ENCODE data around the gene BLVRB.
"Not testable (repeated sequence)": the region's sequence is repeated elsewhere in the genome, so short reads cannot be mapped to it uniquely, and the experiment has no call there.

Gene BLVRB

DNA sequence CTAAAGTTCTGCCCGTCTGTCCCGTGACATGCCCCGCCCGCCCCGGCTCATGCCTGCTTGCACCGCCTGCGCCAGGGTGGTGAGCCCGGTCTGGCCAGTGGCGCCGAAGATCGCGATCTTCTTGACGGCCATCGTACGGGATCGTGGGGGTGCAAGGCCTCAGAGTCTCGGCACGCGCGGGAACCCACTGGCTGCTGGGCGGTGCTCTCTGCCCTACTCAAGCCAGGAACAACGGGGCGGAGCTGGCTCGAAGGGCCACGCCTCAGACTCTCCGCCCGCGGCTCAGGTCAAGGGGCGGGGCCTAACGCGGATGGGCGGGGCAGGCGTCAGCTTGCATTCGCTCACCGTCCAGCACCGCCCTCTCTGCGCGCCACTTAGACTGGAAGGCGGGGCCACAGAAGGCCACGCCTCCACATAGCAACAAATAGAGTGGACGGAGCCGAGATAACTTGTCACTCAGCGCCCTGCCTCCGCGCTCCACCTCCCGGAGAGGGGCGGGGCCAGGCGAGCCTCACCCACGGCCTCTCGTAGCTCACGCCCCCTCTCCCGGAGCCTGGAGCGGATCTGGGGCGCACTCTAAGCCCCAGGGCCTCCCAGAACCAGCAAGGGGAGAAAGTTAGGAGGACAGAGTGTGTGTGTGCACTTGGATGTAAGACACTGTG is at the start of gene BLVRB:
BLVRB (minus strand) TSS at position 189 of the 662 bp plus-strand sequence; CDS start at position 132, 57 bp downstream.
- DNase-seq (ENCODE audit: low read depth), result peak; percentile 99

- no peak for DNase-seq (ENCODE audit: low read depth)
These were observed 48.3 kb upstream of the BLVRB start for GRCh38 chr19:40513741-40514315.

DNA sequence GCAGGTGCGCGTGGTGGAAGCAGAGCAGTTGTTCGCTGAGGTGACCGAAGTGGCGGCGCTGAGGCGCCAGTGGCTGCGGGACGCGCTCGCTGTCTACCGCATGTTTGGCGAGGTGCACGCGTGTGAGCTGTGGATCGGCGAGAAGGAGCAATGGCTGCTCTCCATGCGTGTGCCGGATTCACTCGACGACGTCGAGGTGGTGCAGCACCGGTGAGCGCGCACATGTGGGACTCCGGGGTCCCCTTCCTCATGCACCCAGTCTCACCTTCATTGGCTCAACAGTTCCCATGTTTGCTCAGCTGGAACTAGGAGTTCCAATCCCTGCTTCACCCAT is 47.8 kb upstream of the BLVRB start:
- no peak for DNase-seq (ENCODE audit: low read depth)

DNA sequence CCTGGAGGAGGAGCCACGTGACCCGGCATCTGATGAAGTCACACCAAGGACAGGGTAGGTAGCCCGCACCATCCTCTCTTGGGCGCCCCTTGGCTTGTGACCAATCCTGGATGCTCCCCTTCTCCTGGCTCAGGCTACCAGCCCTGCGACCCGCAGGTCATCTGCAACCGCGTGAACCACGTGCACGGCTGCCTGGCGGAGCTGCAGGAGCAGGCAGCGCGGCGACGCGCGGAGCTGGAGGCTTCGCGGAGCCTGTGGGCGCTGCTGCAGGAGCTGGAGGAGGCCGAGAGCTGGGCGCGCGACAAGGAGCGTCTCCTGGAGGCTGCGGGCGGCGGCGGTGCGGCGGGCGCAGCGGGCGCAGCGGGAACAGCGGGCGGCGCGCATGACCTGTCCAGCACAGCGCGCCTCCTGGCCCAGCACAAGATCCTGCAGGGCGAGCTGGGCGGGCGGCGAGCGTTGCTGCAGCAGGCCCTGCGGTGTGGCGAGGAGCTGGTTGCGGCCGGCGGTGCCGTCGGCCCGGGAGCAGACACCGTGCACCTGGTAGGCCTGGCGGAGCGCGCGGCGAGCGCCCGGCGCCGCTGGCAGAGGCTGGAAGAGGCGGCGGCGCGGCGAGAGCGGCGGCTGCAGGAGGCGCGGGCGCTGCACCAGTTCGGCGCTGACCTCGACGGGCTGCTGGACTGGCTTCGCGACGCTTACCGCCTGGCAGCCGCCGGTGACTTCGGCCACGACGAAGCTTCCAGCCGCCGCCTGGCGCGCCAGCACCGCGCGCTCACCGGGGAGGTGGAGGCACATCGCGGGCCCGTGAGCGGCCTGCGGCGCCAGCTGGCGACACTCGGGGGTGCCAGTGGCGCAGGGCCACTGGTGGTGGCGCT is 47.2 kb upstream of the BLVRB start:
- no peak for DNase-seq (ENCODE audit: low read depth)

DNA sequence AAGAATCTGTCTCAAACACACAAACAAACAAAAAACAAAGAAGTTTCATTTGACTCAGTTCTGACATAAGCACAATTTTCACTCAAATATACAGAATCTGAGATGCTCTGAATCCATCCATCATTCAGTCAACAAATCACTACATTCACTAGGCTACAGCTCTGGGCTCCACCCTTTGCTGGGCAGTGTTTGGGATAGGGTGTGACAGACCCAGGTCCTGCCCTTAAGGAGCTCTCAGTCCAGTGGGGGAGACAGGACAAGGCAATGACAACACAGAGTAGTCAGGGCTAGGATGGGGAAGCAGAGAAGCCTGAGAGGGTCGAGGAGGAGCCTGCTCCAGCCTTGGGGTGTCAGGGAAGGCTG is 46.5 kb upstream of the BLVRB start:
- no peak for DNase-seq (ENCODE audit: low read depth)

- DNase-seq (ENCODE audit: low read depth), result no peak
These were observed 45.9 kb upstream of the BLVRB start for GRCh38 chr19:40511487-40511886.

DNA sequence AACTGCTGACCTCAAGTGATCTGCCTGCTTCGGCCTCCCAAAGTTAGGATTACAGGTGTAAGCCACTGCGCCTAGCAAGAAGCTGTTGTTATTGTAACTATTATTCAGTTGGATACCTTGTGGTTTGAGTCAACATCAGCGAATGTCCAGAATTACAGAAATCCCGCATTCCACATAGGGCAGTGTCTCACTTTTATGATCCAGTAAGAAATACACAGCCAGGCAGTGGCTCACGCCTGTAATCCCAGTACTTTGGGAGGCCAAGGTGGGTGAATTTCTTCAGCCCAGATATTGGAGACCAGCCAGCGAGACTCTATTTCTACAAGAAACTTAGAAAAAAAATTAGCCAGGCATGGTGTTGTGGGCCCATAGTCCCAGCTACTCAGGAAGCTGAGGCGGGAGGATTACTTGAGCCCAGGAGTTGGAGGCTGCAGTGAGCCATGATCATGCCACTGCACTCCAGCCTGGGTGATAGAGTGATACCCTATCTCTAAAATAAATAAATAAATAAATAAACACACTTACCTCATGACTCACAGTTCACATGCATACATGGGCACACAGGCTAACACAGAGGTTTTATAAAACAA is 45.1 kb upstream of the BLVRB start:
- no peak for DNase-seq (ENCODE audit: low read depth)

- no peak for DNase-seq (ENCODE audit: low read depth)
These were observed 43.3 kb upstream of the BLVRB start for GRCh38 chr19:40508739-40509260.

- no peak for DNase-seq (ENCODE audit: low read depth)
These were observed 42.3 kb upstream of the BLVRB start for GRCh38 chr19:40507892-40508291.

DNA sequence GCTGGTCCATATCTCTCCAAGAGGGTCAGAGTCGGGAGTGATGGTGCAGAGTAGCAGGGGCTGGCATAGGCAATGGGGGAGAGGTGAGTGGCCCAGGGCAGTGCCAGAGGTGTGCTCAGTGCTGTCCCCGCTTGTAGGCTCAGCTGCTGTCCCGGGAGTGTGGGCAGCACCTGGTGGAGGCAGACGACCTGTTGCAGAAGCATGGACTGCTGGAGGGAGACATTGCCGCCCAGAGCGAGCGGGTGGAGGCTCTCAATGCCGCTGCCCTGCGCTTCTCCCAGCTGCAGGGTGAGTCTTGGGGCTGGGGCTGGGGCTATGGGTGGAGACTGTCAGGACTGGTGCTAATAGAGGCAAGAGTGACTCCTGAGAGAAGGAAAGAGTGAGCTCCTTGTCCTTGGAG is 40.6 kb upstream of the BLVRB start:
- DNase-seq (ENCODE audit: low read depth), result no peak

DNA sequence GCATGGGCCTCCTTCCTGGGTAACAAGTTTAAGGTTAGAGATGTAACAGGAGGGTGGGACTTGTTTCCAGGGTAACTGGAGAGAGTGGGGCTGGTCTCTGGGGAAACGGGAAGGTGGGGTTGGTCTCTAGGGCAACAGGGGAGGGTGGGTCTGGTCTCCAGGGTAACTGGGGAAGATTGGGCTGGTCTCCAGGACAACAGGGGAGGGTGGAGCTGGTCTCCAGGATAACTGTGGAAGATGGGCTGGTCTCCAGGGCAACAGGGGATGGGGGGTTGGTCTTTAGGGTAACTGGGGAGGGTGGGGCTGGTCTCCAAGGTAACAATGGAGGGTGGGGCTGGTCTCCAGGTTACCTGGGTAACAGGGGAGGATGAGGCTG is 37.8 kb upstream of the BLVRB start:
- no peak for DNase-seq (ENCODE audit: low read depth)

- no peak for DNase-seq (ENCODE audit: low read depth)
These were observed 37.2 kb upstream of the BLVRB start for GRCh38 chr19:40502647-40503319.

GRCh38 chr19:40502081-40502480 is 36.5 kb upstream of the BLVRB start:
- no peak for DNase-seq (ENCODE audit: low read depth)

- DNase-seq (ENCODE audit: low read depth), result no peak
These were observed 36.1 kb upstream of the BLVRB start for GRCh38 chr19:40501599-40501998.

GRCh38 chr19:40500678-40501530 is 35.4 kb upstream of the BLVRB start:
- DNase-seq (ENCODE audit: low read depth), result not testable (repeated sequence)

DNA sequence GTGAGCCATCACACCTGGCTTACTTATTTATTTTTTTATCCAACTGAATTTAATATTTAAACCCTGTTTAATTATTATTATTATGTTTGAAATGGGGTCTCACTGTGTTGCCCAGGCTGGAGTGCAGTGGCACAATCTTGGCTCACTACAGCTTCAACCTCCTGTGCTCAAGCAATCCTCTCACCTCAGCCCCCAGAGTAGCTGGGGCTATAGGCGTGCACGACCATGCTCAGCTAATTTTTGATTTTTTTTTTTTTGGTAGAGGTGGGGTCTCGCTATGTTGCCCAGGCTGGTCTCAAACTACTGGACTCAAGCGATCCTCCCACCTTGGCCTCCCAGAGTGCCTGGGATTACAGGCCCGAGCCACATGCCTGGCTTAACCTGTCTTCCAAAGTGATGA is 33.8 kb upstream of the BLVRB start:
- DNase-seq (ENCODE audit: low read depth), result no peak

- no peak for DNase-seq (ENCODE audit: low read depth)
These were observed 31.7 kb upstream of the BLVRB start for GRCh38 chr19:40497214-40497613.

GRCh38 chr19:40494191-40494838 is 28.8 kb upstream of the BLVRB start:
- DNase-seq (ENCODE audit: low read depth), result no peak

DNA sequence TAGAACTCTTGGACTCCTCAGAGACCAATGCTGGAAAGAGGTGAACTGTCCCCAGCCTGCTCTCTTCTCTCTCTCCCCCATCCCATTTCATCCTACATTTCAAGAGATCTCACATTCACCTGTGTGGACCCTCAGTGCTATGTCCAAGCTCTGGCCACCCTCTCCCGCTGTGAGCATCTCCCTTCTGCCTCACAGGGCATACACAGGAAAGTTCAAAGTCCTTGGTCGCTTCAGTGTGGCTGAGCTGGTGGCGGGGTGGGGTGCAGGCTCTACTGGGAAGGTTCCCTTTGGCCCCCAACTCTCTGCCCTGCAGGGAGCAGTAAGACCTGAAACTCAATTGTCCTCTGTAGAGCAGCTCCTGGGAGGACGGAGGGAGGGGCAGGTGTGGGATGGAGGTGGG is 28.2 kb upstream of the BLVRB start:
- no peak for DNase-seq (ENCODE audit: low read depth)

DNA sequence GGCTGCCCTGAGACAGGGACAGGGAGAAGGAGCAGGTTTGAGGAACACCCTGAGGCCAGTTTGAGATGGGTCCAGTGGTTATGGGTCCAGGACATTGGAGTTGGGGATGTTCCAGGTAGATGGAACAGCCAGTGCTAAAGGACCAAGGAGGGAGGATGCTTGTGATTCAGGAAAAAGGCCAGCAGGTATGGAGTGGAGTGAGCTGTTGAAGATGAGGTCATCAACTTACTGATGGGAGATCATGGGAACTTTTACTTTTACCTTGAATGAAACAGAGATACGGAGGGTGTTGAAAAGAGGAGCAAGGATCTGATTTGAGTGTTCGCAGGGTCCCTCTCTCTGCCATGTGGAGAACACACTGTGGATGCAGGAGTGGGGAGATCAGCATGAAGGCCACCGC is 26.7 kb upstream of the BLVRB start:
- no peak for DNase-seq (ENCODE audit: low read depth)

- no peak for DNase-seq (ENCODE audit: low read depth)
These were observed 24.3 kb upstream of the BLVRB start for GRCh38 chr19:40489882-40490230.
